Measurements from ENCODE around the gene SCAND1.
"Not testable (repeated sequence)": the region's sequence is repeated elsewhere in the genome, so short reads cannot be mapped to it uniquely, and the experiment has no call there.

The SCAND1 gene

GRCh38 chr20:35956616-35957015 lies 2.3 kb upstream of the SCAND1 start:
- no peak for FAIRE-seq

- FAIRE-seq = no peak
Measured at GRCh38 chr20:35954907-35955251, 577 bp upstream of the SCAND1 start.

- FAIRE-seq = no peak
Measured at GRCh38 chr20:35953387-35954199, 709 bp downstream of the SCAND1 start.

- no peak for FAIRE-seq
Measured at GRCh38 chr20:35952480-35953386, 1.6 kb downstream of the SCAND1 start.

GRCh38 chr20:35952080-35952479 lies 2.2 kb downstream of the SCAND1 start:
- FAIRE-seq = not testable (repeated sequence)

- no peak for FAIRE-seq
Measured at GRCh38 chr20:35950093-35950492, 4.2 kb downstream of the SCAND1 start.

GRCh38 chr20:35947907-35948306 lies 6.4 kb downstream of the SCAND1 start:
- FAIRE-seq = no peak

GRCh38 chr20:35947489-35947888 lies 6.8 kb downstream of the SCAND1 start:
- FAIRE-seq = no peak

GRCh38 chr20:35942243-35942642 lies 12.1 kb downstream of the SCAND1 start:
- no peak for FAIRE-seq

GRCh38 chr20:35941620-35942019 lies 12.7 kb downstream of the SCAND1 start:
- FAIRE-seq = no peak

- no peak for FAIRE-seq
Measured at GRCh38 chr20:35939264-35939663, 15.0 kb downstream of the SCAND1 start.

GRCh38 chr20:35934050-35934449 lies 20.3 kb downstream of the SCAND1 start:
- no peak for FAIRE-seq

GRCh38 chr20:35929301-35929700 lies 25.0 kb downstream of the SCAND1 start:
- FAIRE-seq = no peak

GRCh38 chr20:35920523-35920922 lies 33.8 kb downstream of the SCAND1 start:
- no peak for FAIRE-seq

GRCh38 chr20:35918021-35918420 lies 36.3 kb downstream of the SCAND1 start:
- no peak for FAIRE-seq

- no peak for FAIRE-seq
Measured at GRCh38 chr20:35917077-35917476, 37.2 kb downstream of the SCAND1 start.

GRCh38 chr20:35912881-35913280 lies 41.4 kb downstream of the SCAND1 start:
- FAIRE-seq = no peak

GRCh38 chr20:35910254-35910653 lies 44.0 kb downstream of the SCAND1 start:
- FAIRE-seq = no peak

GRCh38 chr20:35909796-35910195 lies 44.5 kb downstream of the SCAND1 start:
- FAIRE-seq = no peak

GRCh38 chr20:35909176-35909575 lies 45.1 kb downstream of the SCAND1 start:
- no peak for FAIRE-seq

GRCh38 chr20:35908007-35908406 lies 46.3 kb downstream of the SCAND1 start:
- no peak for FAIRE-seq

- no peak for FAIRE-seq
Measured at GRCh38 chr20:35907017-35907701, 47.1 kb downstream of the SCAND1 start.

GRCh38 chr20:35904982-35905663 lies 49.2 kb downstream of the SCAND1 start:
- no peak for FAIRE-seq
